ENCODE measurements around the gene SCAMP3.

- TF ChIP-seq CTCF (IDR thresholded peaks at IDR 0.05) (no peak), ZFX (IDR thresholded peaks at IDR 0.05; ENCODE audit: borderline replicate concordance) (no peak)
Measured at GRCh38 chr1:155219592-155220031, 42.5 kb downstream of the SCAMP3 start.

Data from 22Rv1 (cell line).